AG04449 (cell line): ENCODE measurements around the gene DIO1.

Experiments
- CTCF ChIA-PET: fragments of 350-600 bp; formaldehyde crosslinking; extraction: SDS; loops from one replicate; lab custom pipeline; 2021; ENCODE audit warnings: antibody characterized with exemption; lab: Yijun Ruan, JAX
- POLR2A ChIA-PET: fragments of 400-600, 350-600 bp; formaldehyde crosslinking; extraction: SDS; loops from one replicate; lab custom pipeline; 2020; ENCODE audit warnings: antibody characterized with exemption, inconsistent platforms; lab: Yijun Ruan, JAX
- DNase-seq: peaks from one replicate; pipeline ENCODE4 v3.0.0-alpha.2; 2010; ENCODE audit warnings: low read depth, low spot score
- H3K4me3 ChIP-seq: 2 replicates; pipeline ENCODE4 v1.5.1; 2011; ENCODE audit warnings: low read depth, mild to moderate bottlenecking, control low read depth, low read length
- TF ChIP-seq, protein P1 (sequence below): IDR thresholded peaks from one replicate; pipeline ENCODE4 v1.5.1; 2011; ENCODE audit warnings: mild to moderate bottlenecking, moderate library complexity, low read length, control low read depth, inconsistent platforms; ENCODE audit not compliant: insufficient read depth; ENCODE audit errors: missing control alignments

DIO1 gene

GRCh38 chr1:53893999-53894636 lies at the start of gene DIO1:
TSS of gene DIO1 (plus strand) at chr1:53894187. CDS start at chr1:53894211, 24 bp downstream.
- no peak for DNase-seq
- POLR2A ChIA-PET = no interaction called here
- no peak within 1 kb of the TSS for H3K4me3 ChIP-seq
- CTCF ChIA-PET = interaction anchor here (1.1 to 1.4 kb wide), 2 partner anchors 15 to 55 kb away, joined by 4 read pairs; no protein-coding TSS in a partner anchor
- TF ChIP-seq, protein P1, sequence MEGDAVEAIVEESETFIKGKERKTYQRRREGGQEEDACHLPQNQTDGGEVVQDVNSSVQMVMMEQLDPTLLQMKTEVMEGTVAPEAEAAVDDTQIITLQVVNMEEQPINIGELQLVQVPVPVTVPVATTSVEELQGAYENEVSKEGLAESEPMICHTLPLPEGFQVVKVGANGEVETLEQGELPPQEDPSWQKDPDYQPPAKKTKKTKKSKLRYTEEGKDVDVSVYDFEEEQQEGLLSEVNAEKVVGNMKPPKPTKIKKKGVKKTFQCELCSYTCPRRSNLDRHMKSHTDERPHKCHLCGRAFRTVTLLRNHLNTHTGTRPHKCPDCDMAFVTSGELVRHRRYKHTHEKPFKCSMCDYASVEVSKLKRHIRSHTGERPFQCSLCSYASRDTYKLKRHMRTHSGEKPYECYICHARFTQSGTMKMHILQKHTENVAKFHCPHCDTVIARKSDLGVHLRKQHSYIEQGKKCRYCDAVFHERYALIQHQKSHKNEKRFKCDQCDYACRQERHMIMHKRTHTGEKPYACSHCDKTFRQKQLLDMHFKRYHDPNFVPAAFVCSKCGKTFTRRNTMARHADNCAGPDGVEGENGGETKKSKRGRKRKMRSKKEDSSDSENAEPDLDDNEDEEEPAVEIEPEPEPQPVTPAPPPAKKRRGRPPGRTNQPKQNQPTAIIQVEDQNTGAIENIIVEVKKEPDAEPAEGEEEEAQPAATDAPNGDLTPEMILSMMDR = no peak

GRCh38 chr1:53847980-53848379 lies 46.0 kb upstream of the DIO1 start:
- no peak for DNase-seq
- TF ChIP-seq, protein P1 = no peak
- ChIA-PET POLR2A (no interaction called here), CTCF (interaction anchor here (0.9 to 4.7 kb wide), 6 partner anchors 9 to 363 kb away, joined by 3 to 53 read pairs (median 4); no protein-coding TSS in a partner anchor)
- no peak overlapping the region for H3K4me3 ChIP-seq

DNA sequence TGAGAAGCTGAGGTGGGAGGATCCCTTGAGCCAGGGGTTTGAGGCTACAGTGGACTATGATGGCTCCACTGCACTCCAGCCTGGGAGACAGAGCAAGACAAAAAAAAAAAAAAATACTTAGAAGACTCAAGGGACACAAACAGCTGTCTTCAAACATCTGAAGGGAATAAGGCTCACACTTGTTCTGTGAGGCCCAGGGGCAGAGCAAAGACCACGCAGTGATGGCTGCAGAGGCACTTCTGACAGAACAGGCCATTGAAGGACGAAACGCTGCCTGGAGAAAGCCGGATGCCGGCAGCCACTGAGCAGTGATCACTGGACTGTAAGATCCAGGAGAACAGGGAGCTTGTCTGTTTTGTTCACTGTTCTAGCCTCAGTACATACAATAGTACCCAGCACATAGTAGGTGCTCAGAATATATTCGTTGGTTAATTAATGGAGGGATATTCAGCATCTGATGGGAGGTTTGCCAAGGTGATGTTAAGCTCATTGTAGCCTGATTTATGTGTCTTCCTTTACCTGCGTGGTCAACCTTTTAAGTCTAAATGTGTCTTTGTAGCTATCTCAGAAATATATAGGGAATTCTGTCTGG lies 43.8 kb upstream of the DIO1 start:
- POLR2A ChIA-PET = no interaction called here
- CTCF ChIA-PET = interaction anchor here (0.8 to 4.7 kb wide), 5 partner anchors 11 to 99 kb away, joined by 3 to 53 read pairs (median 3); no protein-coding TSS in a partner anchor
- TF ChIP-seq, protein P1 = no peak
- no peak overlapping the region for H3K4me3 ChIP-seq
- DNase-seq = no peak

GRCh38 chr1:53851571-53852285 lies 42.3 kb upstream of the DIO1 start:
- ChIA-PET CTCF (interaction anchor here (0.8 to 4.7 kb wide), 4 partner anchors 9 to 230 kb away, joined by 3 to 53 read pairs (median 8); no protein-coding TSS in a partner anchor), POLR2A (no interaction called here)

GRCh38 chr1:53860967-53861411 lies 33.0 kb upstream of the DIO1 start:
- CTCF ChIA-PET = interaction anchor here (0.6 to 9.9 kb wide), 41 partner anchors 9 to 949 kb away, joined by 3 to 102 read pairs (median 4); partner anchors contain the start of genes IFT25, LRRC42 and NDC1
- TF ChIP-seq, protein P1 = peak; percentile 74
- POLR2A ChIA-PET = interaction anchor here (0.6 kb wide), 1 partner anchor 188 kb away, joined by 3 read pairs; no protein-coding TSS in a partner anchor
- no peak overlapping the region for H3K4me3 ChIP-seq
- no peak for DNase-seq

More at GRCh38 chr1:53851571-53852285, 42.3 kb upstream of the DIO1 start:
- no peak for DNase-seq
- TF ChIP-seq, protein P1 = no peak
- H3K4me3 ChIP-seq = no peak overlapping the region
